Diencephalon (tissue), 1 donor: ENCODE results near the gene KCNIP4. TPM values are rescaled to one million over a fixed set of nuclear protein-coding genes. Genes with fewer than 3 reads are reported as not detected.

Source experiments
- total RNA-seq: library from RNA; depleted of rRNA; stranded (reverse); fragments of >200 nt; gene quantifications from one replicate; pipeline ENCODE4 v1.2.3, GENCODE V29; 2014

The KCNIP4 gene
- 31.4 TPM for total RNA-seq

GRCh38 chr4:21948347-21949072, at the start of gene KCNIP4:
Gene KCNIP4, minus strand, starts transcription at chr4:21948772.

GRCh38 chr4:20700007-20700761, 1248.4 kb downstream of the KCNIP4 start, which contains the start of gene PACRGL:
Gene PACRGL, plus strand, starts transcription at chr4:20700458. Its CDS starts 4,024 bp downstream, at chr4:20704482.

